Measurements from ENCODE around the gene GIT2.
A peak's percentile ranks its signal among the peaks of the same experiment; 100 is the strongest.
"Not testable (repeated sequence)": the region's sequence is repeated elsewhere in the genome, so short reads cannot be mapped to it uniquely, and the experiment has no call there.

The GIT2 gene, protein sequence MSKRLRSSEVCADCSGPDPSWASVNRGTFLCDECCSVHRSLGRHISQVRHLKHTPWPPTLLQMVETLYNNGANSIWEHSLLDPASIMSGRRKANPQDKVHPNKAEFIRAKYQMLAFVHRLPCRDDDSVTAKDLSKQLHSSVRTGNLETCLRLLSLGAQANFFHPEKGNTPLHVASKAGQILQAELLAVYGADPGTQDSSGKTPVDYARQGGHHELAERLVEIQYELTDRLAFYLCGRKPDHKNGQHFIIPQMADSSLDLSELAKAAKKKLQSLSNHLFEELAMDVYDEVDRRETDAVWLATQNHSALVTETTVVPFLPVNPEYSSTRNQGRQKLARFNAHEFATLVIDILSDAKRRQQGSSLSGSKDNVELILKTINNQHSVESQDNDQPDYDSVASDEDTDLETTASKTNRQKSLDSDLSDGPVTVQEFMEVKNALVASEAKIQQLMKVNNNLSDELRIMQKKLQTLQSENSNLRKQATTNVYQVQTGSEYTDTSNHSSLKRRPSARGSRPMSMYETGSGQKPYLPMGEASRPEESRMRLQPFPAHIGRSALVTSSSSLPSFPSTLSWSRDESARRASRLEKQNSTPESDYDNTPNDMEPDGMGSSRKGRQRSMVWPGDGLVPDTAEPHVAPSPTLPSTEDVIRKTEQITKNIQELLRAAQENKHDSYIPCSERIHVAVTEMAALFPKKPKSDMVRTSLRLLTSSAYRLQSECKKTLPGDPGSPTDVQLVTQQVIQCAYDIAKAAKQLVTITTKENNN

GRCh38 chr12:109995686-109996482, at the start of gene GIT2:
Gene GIT2 (minus strand): TSS chr12:109996368. CDS start chr12:109996224, 144 bp downstream.
- DNase-seq: peak; percentile 79

GRCh38 chr12:110042264-110042663, 46.1 kb upstream of the GIT2 start:
- DNase-seq: no peak

DNA sequence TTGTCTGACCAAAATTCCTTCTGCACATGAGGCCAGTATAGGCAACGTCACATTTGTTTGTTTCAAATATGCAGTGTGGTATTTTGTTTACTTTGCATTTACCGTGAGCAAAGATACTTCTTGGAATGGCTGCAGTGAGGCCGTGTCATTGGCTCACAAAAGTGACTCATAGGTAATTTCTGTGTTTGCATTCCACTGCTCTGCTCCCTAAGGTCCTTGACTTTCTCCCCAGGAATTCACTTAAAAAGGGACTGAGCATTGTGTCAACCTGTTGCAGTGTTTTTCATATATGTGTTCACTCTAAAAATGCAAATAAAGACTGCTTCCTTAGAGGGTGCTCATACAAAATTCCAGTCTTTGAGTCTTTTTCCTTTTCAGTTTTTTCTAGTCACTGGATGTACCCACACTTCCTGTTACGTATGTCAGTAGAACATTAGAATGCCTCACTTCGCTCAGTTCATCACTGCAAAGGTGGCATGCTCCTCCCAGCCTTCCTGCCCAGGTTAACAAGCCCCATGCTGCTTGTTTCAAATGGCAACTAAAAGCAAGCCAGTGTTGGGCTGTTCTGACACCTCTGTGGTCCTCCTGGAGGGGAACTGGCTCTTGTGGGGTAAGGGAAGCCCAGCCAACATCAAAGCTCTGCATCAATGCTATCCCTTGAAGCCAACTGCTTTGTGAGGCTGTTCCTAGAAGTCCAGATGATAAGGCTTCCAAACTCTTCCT, 43.1 kb upstream of the GIT2 start:
- DNase-seq: no peak

- DNase-seq: no peak
These were observed 42.5 kb upstream of the GIT2 start for GRCh38 chr12:110038741-110039084.

GRCh38 chr12:110037315-110037714, 41.1 kb upstream of the GIT2 start:
- no peak for DNase-seq

GRCh38 chr12:110035534-110036104, 39.5 kb upstream of the GIT2 start:
- no peak for DNase-seq

DNA sequence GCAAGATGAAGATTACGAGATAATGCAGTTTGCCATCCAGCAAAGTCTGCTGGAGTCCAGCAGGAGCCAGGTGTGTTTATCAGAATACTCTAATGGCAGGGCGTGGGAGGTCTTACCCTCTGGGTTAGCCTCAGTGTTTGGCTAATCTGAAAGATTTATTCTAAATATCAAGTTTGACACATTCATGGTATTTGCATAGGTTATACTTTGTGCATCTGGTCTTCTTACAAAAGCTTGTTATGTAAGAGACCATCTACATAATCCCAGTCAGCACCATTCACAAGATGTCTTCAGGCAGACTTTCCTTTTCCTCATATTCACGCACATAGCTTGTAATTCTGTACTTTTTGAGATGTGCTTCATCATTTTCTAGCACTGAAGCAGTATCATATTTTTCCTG, 37.7 kb upstream of the GIT2 start:
- no peak for DNase-seq

- DNase-seq: no peak
These were observed 33.2 kb upstream of the GIT2 start for GRCh38 chr12:110029290-110029815.

GRCh38 chr12:110028323-110028722, 32.2 kb upstream of the GIT2 start:
- no peak for DNase-seq

- no peak for DNase-seq
These were observed 27.9 kb upstream of the GIT2 start for GRCh38 chr12:110024051-110024450.

GRCh38 chr12:110023059-110023980, 27.2 kb upstream of the GIT2 start:
- DNase-seq: no peak

DNA sequence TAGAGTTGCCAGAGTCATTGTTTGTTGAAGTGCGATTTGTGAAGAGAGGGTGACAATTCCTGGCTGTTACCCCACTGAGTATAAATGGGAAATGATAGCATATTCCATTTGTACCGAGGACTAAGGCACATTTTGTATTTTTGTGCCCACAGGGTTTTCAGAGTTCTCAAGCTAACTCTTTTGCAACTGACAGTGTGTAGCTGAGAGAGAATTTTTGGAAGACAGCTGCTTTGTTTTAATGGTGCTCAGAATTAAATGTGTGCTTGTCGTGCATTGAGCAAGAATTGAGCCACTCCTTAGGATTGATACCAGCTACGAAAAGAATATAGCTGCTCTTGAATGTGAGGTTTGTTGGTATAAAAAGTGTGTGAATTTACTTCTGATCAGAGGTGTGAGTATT, 24.8 kb upstream of the GIT2 start:
- no peak for DNase-seq

- DNase-seq: no peak
These were observed 19.0 kb upstream of the GIT2 start for GRCh38 chr12:110015132-110015531.

DNA sequence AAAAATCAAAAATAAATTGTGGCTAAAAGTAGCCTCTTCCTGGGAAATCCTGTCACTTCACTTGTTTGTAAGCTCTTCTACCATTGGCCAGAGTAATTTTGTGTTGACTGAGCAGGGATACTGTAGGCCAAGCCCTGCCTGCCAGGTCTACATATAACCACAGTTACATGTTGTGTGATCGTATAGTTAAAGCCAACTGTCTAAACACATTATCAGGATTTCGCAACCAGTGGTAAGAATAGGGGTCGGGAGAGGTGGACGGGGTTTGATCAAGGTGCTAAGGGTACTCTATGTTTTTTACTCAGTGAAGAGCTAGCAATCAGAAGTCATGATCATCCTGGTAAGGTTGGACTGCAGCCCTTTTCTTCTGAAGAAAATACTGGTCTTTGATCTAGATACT, 16.5 kb upstream of the GIT2 start:
- no peak for DNase-seq

- DNase-seq: no peak
These were observed 16.0 kb upstream of the GIT2 start for GRCh38 chr12:110012137-110012536.

DNA sequence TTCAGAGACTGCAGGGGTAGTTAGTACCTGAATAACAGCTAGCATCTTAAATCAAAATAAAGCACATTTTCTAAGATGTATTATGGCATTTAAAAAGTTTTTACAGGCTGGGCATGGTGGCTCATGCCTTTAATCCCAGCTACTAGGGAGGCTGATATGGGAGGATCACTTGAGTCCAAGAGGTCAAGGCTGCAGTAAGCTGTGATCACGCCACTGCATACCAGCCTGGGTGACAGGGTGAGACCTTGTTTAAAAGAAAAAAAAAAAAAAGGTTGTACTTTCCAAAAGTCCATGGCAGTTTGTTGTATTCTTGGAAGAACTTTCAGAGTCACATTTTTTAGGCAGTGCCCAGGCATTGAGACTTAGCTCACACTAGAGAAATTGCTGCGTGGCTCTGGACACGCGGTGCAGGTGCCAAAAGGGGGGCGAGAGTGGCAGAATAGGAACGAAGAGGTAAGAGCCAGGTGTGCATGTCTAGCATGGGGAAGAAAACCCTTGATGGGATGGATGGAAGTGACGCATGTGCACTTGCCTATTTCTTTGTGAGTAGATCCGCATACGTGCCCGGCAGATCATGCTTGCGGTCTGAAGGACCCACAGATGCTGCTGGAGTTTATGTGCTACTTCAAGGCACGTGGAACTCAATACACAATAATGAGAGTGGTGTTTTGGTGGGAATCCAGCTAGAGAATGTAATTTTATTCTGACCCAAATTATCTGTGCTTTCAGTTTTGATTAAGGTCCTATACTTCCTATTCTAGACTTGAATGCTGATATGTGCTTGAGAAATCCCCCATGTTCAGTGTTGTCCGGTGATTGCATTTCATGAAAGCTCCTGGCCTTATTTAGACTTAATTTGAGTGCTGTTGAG, 14.9 kb upstream of the GIT2 start:
- DNase-seq: no peak

- DNase-seq: not testable (repeated sequence)
These were observed 12.7 kb upstream of the GIT2 start for GRCh38 chr12:110008681-110009398.

DNA sequence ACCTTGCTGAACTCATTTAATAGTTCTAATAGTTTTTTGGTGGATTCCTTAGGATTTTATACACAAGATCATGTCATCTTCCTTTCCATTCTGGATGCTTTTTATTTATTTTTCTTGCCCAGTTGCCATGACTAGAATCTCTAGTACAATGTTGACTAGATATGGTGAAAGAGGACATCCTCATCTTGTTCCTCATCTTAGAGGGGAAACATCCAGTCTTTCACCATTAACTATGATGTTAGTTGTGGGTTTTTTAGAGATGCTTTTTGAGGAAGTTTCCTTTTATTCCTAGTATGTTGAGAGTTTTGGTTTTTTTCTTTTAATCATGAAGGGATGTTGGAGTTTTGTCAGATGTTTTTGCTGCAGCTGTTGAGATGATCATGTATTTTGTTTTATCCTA, 11.7 kb upstream of the GIT2 start:
- DNase-seq: no peak

GRCh38 chr12:110006115-110006514, 9.9 kb upstream of the GIT2 start:
- no peak for DNase-seq

Data from NCI-H2107 (cell line).